IMR-90 (cell line): ENCODE results near the gene CRAMP1.

Experiments used
- CEBPB ChIP-seq: IDR thresholded peaks from 2 replicates; pipeline ENCODE4 v1.6.1; 2012; ENCODE audit warnings: low read depth, low read length, improper control_type of control experiment
- CHD1 ChIP-seq: IDR thresholded peaks from 2 replicates; pipeline ENCODE4 v1.6.1; 2012; ENCODE audit warnings: low read depth, low read length, improper control_type of control experiment
- FOS ChIP-seq: fragments of 150-350 bp; IDR thresholded peaks from 2 replicates; pipeline ENCODE4 v1.6.1; 2016; ENCODE audit warnings: low read depth, low read length
- MAZ ChIP-seq: IDR thresholded peaks from 2 replicates; pipeline ENCODE4 v1.6.1; 2012; ENCODE audit warnings: low read depth, mild to moderate bottlenecking, low read length, improper control_type of control experiment, moderate library complexity, borderline replicate concordance
- MXI1 ChIP-seq: IDR thresholded peaks from 2 replicates; pipeline ENCODE4 v1.6.1; 2012; ENCODE audit warnings: low read depth, mild to moderate bottlenecking, low read length, moderate library complexity, borderline replicate concordance
- NFE2L2 ChIP-seq: fragments of 150-350 bp; IDR thresholded peaks from 2 replicates; pipeline ENCODE4 v1.6.1; 2016; ENCODE audit warnings: low read depth, mild to moderate bottlenecking, low read length
- POLR2A ChIP-seq: IDR thresholded peaks from 2 replicates; pipeline ENCODE4 v1.6.1; 2012; ENCODE audit warnings: mild to moderate bottlenecking, low read depth, low read length
- RAD21 ChIP-seq: IDR thresholded peaks from 2 replicates; pipeline ENCODE4 v1.6.1; 2012; ENCODE audit warnings: low read length, improper control_type of control experiment
- RFX5 ChIP-seq: IDR thresholded peaks from 2 replicates; pipeline ENCODE4 v1.8.0; 2012; ENCODE audit warnings: low read depth, mild to moderate bottlenecking, low read length, moderate library complexity
- SMC3 ChIP-seq: fragments of 150-350 bp; IDR thresholded peaks from 2 replicates; pipeline ENCODE4 v1.6.1; 2016; ENCODE audit warnings: low read depth, mild to moderate bottlenecking, antibody characterized with exemption, low read length, moderate library complexity
- TF ChIP-seq, protein P1 (sequence below): conservative IDR thresholded peaks from 2 replicates; pipeline ENCODE4 v1.5.1; 2012; ENCODE audit warnings: mild to moderate bottlenecking, low read depth, low read length, improper control_type of control experiment
- TF ChIP-seq, protein P2 (sequence below): fragments of 150-350 bp; IDR thresholded peaks from 2 replicates; pipeline ENCODE4 v1.6.1; 2017; ENCODE audit warnings: mild to moderate bottlenecking, antibody characterized with exemption, low read length, low read depth
- TF ChIP-seq, protein P3 (sequence below): fragments of 150-350 bp; IDR thresholded peaks from 2 replicates; pipeline ENCODE4 v1.6.1; 2016; ENCODE audit warnings: low read depth, mild to moderate bottlenecking, low read length, moderate library complexity, borderline replicate concordance

DNA sequence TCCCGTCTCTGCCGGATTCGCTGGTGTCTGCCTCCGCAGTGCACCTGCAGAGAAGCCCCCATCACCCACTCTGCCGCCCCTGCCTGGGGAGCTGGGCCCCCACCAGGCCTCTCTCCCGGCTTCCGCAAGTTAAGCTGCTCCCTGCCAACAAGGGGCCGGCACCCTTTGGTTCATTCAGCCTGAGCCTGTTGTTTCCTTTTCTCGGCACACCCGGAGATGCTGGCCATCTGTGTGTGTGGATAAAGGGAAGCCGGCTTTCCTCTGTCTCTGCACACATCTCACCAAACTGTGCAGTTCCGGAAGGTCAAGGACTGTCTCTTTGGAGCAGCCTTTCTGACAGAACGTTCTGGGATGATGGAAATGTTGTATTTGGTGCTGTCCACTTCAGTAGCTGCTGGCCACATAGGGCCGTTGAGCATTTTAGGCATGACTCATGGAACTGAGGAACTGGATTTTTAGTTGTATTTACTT lies 100.7 kb downstream of the CRAMP1 start:
- TF ChIP-seq MAZ (no peak), POLR2A (no peak), RAD21 (no peak), FOS (no peak), MXI1 (no peak), RFX5 (no peak), CHD1 (no peak), SMC3 (no peak), NFE2L2 (no peak), CEBPB (no peak)
- TF ChIP-seq, protein P1, sequence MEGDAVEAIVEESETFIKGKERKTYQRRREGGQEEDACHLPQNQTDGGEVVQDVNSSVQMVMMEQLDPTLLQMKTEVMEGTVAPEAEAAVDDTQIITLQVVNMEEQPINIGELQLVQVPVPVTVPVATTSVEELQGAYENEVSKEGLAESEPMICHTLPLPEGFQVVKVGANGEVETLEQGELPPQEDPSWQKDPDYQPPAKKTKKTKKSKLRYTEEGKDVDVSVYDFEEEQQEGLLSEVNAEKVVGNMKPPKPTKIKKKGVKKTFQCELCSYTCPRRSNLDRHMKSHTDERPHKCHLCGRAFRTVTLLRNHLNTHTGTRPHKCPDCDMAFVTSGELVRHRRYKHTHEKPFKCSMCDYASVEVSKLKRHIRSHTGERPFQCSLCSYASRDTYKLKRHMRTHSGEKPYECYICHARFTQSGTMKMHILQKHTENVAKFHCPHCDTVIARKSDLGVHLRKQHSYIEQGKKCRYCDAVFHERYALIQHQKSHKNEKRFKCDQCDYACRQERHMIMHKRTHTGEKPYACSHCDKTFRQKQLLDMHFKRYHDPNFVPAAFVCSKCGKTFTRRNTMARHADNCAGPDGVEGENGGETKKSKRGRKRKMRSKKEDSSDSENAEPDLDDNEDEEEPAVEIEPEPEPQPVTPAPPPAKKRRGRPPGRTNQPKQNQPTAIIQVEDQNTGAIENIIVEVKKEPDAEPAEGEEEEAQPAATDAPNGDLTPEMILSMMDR, result no peak
- TF ChIP-seq, protein P2, sequence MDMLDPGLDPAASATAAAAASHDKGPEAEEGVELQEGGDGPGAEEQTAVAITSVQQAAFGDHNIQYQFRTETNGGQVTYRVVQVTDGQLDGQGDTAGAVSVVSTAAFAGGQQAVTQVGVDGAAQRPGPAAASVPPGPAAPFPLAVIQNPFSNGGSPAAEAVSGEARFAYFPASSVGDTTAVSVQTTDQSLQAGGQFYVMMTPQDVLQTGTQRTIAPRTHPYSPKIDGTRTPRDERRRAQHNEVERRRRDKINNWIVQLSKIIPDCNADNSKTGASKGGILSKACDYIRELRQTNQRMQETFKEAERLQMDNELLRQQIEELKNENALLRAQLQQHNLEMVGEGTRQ, result no peak
- TF ChIP-seq, protein P3, sequence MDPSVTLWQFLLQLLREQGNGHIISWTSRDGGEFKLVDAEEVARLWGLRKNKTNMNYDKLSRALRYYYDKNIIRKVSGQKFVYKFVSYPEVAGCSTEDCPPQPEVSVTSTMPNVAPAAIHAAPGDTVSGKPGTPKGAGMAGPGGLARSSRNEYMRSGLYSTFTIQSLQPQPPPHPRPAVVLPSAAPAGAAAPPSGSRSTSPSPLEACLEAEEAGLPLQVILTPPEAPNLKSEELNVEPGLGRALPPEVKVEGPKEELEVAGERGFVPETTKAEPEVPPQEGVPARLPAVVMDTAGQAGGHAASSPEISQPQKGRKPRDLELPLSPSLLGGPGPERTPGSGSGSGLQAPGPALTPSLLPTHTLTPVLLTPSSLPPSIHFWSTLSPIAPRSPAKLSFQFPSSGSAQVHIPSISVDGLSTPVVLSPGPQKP, result no peak
